HG03108 (cell line): Measurements from ENCODE around the gene ZXDC.

Experiments used
- ATAC-seq: cut with Tn5 transposase; IDR thresholded peaks from one replicate; pipeline ENCODE4 v1.9.1; 2021; ENCODE audit warnings: moderate library complexity; ENCODE audit not compliant: unreplicated experiment

The ZXDC gene

DNA sequence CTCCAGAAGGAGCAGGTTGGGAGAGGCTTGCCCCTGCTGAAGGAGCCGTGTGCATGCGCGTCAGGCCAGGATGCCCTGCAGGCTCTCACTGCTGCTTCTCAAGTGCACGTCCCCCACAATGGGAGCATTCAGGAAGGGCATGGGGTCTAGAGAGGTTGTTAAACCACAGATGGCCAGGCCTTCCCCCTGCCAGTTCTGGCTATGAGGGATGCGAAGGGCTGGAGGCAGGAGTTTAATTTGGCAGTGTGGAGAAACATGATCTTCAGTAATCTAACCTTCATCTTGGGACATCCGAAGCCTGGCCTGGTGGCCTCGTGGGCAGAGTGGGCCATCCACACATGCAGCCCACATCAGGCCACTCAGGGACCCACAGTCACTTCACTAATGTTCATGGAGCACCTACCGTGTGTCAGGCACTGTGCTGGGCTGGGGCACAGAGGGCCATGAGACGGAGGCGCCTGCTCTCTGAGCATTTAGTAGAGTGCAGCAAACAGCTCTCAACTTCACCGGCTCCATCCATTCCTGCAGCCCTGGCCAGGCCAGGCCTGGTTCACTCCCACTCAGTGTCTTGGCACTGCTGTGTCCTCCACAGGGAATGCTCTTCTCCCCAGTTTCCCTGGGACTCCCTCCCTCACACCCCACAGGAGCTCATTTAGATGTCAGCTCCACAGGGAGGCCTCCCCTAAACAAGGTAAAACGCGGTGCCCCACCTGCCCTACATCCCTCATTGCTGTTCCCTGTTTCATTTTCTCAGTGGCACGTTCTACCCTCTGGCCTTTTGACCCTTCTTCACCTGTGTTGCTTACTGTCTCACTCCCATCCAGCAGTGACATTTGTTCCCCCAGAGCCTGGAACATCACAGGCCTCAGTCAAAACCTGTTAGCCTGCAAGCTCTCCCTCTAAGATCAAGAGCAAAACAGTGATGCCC is 77.0 kb downstream of the ZXDC start:
- ATAC-seq: no peak

DNA sequence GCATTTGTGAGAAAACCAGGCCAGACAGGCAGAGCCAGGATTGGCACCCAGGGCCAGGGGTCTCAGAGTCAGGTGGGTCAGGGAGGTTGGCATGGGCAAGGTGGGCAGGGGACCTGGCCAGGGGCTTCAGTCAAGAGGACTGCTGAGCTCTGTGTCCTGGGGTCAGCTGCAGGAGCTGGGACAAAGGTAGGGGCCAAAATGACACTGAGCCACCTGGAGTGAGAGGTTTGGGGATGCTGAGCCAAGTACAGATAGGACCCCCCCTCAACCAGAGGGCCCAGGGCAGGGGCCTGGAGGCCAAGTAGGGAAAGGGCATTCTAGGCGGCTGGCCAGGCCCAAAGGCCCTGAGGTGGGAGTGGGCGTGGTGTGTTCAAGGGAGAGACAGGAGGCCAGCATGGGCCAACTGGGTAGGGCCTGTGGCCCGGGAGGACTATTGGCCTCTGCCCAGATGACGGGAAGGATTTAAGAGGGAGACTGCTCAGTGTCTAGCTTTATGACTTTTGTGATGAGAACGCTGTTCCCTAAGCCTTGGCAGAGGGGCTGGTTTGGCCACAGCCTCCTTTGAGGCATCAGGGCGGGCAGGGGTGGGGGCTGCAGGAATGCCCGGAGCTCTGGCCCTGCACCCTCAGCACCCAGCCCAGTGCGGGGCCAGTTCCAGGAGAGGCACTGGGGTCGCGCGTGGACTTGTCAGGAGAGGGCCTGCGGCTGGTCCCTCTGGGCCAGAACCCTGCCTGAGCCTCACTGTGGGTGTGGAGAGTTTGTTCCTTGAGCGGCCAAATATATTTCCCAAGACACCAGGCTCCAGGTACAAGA is 77.9 kb downstream of the ZXDC start:
- no peak for ATAC-seq

DNA sequence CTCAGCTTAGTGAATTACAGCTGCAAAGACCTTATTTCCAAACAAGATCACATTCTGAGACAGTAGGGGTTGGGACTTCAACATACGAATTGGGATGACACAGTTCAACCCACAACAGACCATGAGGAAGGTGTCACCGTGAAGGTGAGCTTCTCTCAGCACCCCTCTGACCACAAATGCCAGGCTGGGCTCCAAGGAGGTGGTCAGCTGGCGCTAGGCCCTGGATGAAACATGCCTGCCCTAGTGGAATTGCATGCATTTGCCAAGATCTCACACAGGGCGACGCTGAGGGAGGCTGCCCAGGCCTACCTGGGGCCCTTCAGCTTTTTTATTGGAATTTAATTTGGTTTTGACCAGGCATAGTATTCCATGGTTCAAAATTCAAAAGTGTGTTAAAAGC is 79.2 kb downstream of the ZXDC start:
- ATAC-seq: no peak

DNA sequence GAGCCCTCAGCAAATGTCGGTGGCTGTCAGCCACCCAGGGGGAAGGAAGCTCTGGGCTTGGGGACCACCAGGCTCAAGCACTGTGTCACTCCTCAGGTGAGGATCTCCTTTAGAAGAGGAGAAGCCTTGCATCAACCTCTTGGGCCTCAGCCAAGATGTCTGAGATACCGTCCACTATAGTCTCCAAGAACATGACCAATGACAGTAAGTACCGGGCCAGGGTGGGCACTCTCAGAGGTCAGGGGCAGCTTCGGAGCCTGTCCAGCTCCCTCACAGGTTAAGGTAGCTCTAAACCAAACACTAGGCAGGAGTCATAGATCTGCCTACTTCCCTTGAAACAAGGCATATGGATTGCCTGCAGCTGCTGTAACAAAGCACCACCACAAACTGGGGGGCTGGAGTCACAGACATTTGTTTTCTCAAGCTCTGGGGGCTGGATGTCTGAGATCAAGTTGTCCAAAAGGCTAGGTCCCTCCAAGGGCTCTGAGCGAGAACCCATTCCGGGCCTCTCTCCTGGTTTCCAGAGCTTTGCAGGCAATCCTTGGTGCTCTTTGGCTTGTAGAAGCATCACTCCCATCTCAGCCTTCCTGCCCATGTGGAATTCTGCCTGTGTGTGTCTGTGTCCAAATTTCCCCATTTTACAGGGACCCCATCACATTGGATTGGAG is 79.7 kb downstream of the ZXDC start:
- ATAC-seq: no peak

DNA sequence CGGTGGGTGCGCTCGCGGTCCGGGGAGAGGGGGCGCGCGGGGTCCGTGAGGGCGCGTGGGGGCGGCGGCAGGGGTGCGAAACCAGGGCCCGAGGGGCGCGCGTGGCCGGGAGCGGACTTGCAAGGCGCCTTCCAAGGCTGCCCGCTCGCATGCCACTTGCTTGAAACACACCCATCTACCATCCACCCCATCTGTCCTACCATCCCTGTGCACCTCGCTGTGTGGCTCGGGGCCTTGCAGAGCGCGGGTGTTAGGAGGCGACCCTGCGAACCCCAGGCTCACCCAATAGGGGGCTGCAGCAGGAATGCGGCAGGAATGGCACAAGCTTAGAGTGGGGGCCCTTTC is 80.7 kb downstream of the ZXDC start:
- ATAC-seq: no peak

DNA sequence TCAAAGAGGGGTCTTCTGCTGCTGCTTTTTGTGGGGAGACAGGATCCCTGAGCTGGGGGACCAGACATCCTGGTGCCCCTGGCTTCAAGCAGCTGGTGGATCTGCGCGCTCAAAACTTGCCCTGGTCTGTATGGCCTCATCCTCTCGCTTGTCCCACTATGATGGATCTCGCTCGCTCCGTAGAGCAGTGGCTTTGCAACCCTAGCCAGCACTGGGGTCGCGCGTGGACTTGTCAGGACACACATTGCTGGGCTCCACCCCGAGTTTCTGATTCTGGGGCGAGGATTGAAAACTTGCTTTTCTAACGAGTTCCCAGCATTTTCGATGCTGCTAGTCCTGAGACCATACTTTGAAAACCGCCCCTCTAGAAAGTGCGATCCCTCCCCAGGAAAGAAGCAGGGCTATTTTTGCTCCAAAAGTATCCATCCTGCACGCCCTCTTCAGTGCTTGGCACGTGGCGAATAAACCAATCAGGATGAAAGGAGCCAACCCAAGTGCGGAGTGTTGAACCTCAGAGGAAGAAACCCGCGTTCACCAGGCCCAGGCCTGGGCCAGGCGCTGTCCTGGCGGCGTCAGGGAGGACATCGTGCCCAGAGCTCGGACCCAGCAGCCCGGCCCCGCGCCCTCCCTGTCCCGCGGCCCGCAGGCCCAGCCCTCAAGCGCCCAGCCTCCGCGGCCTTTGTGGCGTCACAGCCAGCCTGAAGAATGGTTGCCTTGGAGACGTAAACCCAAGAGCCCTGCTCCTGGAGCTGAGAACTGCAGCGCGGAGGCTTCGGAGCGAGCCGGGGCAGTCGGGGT is 81.3 kb downstream of the ZXDC start, which contains the start of gene CFAP100:
Gene CFAP100, plus strand, starts transcription at position 731 of the 798 bp plus-strand sequence. CDS start 1,092 bp downstream, outside the sequence.
- no peak for ATAC-seq

DNA sequence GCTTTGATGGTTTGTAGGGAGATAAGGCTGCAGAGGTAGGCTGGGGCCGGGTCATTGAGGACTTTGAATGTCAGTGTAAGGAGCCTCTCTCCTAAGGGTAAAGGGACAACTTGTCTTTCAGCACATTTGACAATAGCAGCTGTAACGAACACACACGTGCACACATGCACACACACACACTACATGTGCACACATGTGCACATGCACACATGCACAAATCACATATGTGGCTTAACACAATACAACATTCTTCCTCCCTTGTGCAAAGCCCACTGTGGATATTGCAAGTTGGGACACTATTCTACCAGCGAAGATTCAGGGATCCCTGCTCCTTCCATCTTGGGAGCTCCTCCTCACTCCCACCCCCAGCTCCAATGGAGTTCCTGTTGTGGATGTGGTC is 82.1 kb downstream of the ZXDC start:
- no peak for ATAC-seq

DNA sequence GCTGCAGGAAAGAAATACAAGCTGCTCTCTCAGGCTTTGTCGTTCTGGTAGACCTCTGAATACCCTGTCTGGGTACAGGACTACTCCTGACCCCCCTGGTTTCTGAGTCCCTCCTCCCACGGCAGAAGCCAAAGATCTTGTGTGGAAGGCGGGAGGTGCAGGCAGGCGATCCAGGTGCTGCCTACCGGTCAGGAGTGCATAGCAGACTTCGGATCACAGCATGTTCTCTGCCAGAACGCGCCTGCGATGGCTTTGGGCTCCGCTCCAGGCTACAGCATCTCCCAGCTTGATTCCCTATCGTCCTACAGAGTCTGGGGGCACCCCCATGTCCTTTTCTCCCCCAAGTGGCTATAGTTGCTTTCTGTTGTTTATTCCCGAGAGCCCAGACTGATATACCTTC is 83.4 kb downstream of the ZXDC start:
- ATAC-seq: no peak

DNA sequence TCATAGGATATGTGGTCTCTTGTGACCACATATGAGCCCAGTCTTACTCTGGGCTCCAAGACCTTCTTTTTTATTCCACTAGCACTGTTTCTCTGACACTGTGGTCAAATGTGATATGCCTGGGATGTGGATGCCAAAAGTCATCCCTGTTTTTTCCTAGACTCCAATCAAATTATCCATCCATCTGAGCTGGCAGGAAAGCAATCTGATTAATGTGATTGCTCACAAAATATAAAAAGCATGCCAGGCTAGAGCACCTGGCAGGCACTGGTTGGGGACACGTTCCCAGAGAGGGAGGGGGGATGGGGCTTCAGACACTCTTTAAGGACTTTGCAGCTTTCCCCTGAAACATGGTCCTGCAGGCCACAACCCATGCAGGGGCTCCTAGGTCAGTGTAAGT is 84.1 kb downstream of the ZXDC start:
- ATAC-seq: no peak

DNA sequence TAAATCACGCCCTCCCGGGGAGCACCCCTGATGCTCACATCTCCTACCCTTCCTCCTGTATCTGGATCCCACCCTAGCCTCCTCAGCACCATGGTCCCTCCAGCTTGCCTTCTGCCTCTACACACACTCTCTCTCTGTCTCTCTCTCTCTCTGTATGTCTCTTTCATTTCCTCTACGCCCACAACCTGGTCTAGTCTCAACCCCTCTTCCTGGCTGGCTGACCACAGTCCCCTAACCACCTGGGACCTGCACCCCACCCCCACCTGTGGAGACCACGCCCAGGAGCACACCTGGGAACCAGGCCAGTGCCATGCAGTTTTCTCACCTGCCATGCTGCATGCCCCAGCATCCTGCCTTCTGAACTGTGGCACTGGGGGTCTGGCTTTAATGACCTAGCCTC is 84.9 kb downstream of the ZXDC start:
- no peak for ATAC-seq

DNA sequence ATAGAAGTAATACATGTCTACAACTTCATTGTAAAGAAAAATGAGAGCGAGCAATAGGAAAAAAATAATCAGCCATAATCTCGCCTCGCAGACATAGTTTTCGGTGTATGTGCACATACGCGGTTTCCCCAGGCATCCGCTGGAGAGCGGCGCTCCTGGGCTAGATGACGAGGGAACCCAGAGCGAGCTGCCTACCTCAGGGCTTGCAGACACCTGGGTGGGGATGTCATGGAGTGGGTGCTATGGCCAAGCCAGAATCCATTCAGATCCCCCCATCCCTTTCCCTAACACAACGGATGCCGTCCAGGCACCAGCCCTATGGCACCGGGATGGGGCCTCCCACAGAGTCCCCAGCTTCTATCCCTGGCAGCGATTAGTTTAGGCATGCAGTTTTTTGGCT is 85.5 kb downstream of the ZXDC start:
- no peak for ATAC-seq

DNA sequence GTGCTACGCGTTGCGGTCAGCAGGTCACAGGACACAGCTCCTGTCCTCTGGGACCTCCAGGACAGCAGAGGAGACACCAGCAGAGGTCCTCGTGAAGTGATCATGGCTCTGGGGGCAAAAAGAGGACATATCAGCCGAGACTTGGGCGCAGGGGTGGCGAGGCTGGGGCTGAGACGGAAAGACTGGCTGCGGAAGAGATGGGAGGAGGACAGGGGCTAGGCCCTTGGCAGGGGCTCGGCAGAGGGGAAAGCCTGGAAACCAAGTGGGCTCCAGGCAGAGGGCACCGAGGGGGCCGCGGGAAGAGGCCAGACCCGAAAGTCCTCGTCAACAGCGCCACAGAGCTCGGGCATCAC is 85.9 kb downstream of the ZXDC start:
- ATAC-seq: no peak

DNA sequence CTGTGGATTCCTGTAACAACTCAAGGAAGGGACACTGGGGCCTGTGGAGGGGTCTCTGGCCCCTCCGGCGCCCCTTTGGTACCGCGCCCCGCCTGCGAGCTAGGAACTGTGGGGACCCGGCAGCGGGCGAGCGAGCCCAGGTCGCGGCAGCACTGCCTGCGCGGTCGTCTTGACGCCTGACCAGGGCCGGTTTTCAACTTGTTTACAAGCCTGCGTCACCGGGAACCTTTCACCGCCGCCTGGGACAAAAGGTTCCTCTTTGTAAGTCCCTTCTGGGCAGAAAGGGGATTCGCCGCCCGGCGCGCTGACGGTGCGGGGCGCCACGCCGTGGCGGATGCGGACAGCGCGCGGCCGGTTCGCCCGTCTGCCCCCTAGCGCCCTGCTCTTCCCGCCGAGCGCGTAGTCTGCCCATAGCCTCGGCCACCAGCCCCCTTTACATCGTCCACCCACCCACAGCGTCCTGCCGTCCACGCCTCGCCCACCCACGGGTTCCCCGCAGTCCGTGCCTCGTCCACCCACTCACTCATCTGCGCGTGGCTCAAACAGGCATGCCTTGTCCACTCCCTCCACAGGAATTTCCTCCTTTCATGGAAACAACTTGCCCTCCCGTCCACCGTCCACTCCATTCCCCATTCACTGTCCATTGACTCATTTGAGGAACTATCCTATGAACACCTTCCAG is 86.4 kb downstream of the ZXDC start:
- ATAC-seq: peak; percentile 71
